Fibroblast of the conjunctiva (primary cell): ENCODE results near the gene RHOJ.
"Not testable (repeated sequence)": the region's sequence is repeated elsewhere in the genome, so short reads cannot be mapped to it uniquely, and the experiment has no call there.

Experiments
- DNase-seq: peaks from one replicate; pipeline ENCODE4 v3.0.0-alpha.2; 2010; ENCODE audit warnings: low read depth

The RHOJ gene

GRCh38 chr14:63299351-63300110, 95.3 kb downstream of the RHOJ start:
- DNase-seq = no peak

DNA sequence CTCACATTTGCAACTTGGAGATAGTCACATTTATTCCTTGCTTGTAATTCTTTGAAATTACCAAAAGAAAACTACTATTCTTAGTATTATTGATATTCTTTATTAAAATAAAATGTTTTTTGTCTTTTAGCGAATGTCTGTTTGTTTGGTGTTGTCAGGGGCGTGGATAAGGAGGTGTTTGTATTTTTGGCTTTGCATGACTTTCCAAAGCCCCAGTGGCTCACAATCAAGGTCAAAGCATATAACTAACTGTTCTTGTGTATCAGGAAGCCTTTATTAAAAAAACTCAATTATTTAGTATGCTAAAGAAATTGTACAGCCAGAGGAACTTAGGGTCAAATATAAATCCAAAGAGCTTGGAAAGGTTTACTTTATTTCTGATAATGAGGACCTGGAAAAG, 96.6 kb downstream of the RHOJ start:
- no peak for DNase-seq

- DNase-seq = no peak
Observed at GRCh38 chr14:63301891-63302534, 97.8 kb downstream of the RHOJ start.

DNA sequence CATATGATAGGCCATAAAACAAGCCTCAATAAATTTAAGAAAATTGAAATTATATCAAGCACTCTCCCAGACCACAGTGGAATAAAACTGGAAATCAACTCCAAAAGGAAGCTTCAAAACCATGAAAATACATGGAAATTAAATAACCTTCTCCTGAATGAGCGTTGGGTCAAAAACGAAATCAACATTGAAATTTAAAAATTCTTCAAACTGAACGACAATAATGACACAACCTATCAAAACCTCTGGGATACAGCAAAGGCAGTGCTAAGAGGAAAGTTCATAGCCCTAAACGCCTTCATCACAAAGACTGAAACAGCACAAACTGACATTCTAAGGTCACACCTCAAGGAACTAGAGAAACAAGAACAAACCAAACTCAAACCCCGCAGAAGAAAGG, 100.2 kb downstream of the RHOJ start:
- not testable (repeated sequence) for DNase-seq

DNA sequence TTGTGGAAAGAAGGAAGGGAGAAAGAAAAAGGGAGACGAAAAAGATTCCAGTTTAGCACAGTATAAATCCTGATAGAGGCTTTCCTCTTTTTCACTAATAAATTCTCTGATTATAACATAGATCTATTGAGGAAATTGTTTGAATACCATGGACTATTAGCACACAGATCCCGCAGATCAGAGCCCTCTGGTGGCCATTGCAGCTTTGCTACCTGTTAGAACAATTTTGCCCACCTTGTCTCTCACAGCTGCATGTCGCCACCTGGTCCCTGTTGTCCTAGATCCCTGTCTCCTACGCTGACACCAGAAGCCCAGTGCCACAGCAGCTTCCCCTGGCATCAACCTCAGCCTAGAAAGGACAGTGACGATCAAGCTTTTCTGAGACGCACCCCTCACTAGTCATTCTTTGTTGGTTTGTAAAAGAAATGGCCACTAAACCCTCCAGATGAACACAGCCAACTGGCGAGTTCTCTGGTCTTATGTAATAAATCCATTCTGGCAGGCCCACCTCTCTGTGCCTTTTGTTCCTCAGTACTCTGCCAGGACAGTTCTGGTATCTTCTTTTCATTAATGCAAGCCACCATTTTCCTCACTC, 104.6 kb downstream of the RHOJ start:
- DNase-seq = no peak

GRCh38 chr14:63318835-63319234, 114.6 kb downstream of the RHOJ start, which contains the start of gene GPHB5:
GPHB5 (minus strand) TSS chr14:63318935; CDS start chr14:63317849, 1,086 bp downstream.
- no peak for DNase-seq

GRCh38 chr14:63322472-63322871, 118.2 kb downstream of the RHOJ start:
- DNase-seq = no peak

- DNase-seq = no peak
Observed at GRCh38 chr14:63322897-63323573, 118.8 kb downstream of the RHOJ start.

DNA sequence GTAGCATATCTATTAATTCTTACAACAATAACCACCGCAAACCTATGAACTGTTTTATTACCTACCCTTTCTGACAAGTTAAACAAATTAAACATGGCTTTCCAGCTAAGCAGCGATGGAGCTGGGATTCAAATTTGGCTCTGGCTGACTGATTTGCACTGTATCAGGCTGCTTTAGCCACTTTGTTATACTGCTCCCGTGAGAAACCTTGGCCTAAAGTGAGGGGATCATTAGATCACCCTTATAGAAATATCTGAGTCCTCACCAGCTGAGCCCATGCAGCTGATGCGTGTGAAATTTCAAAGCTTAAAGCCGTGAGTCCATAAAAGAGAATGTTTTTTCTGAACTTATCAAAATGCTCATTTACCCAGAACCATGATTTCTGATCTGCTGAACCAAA, 122.6 kb downstream of the RHOJ start:
- DNase-seq = no peak

- no peak for DNase-seq
Observed at GRCh38 chr14:63328787-63329737, 124.8 kb downstream of the RHOJ start.

DNA sequence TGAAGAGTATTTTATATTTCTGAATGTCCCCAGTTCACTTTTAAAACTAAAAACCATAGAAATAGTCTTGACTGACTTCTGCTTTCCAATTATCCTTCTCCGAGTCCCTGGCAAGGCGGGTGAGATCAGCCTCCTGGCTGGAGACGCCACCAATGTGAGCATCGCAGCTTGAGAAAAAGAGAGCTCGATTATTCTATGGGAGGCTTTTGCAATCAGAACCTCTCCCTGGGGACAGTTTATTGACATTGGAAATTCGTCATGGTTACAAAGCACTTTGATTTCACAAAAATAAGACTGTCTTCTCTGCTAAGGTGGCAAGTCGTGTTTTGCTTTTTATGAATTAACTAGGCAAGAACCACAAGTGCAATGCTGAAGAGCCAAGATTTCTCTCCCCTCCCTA, 138.1 kb downstream of the RHOJ start:
- DNase-seq = peak; percentile 9
